ENCODE data around the gene RNU6-1.

DNA sequence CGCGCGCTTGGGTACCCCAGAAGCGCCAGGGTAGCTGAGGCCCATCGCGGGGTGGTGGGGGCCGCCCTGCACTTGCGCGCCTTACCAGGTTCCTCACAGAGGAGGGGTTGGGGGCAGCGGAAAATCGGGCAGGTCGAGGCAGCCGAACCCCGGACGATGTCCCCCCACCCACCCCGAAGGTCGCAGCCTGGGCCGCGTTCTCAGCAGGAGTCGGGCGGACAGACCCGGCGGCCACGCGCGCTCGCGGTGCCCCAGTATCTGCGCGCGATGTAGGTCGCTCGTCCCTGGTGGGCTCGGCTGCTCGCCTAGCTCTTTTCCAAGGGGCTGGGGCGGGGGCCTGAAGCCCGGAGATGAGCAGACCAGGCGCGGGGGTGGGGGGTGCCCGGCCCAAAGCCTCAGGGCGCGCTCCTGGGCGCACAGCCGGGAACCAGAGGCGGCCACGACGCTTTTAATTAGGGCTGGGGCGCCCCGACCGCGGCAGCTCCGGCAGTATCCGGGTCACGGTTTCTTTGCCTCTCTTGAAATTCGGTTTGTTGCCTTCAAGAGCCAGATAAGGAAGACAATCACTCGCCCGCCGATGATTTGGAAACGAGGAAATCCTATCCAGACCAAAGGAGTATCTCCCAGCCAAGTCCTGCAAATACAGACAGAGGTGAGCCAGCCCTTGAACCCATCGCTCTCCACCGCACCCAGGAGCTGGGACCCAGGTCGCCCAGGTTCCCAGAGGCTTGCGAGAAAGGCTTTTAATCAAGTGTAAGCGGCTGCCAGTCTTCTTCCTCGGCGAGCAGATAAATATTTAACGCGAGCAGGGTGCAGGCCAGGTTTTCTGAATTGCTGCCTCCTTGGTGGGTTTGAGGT, 10.0 kb downstream of the RNU6-1 start:
- TF ChIP-seq EP300 (IDR thresholded peaks at IDR 0.05) (no peak), ZSCAN20 (CRISPR knock-in tag; IDR thresholded peaks at IDR 0.05) (no peak), CBX2 (IDR thresholded peaks at IDR 0.05; ENCODE audit: borderline replicate concordance, low read depth) (no peak), CHD4 (IDR thresholded peaks at IDR 0.05; ENCODE audit: borderline replicate concordance) (no peak), ESRRA (IDR thresholded peaks at IDR 0.05; ENCODE audit: borderline replicate concordance, low read length) (no peak), POLR2A (IDR thresholded peaks at IDR 0.05; ENCODE audit: low read length) (no peak), JUNB (IDR thresholded peaks at IDR 0.05) (no peak), POLR2AphosphoS2 (conservative IDR thresholded peaks at IDR 0.05; ENCODE audit: low read length) (no peak), NR3C1 (IDR thresholded peaks at IDR 0.05) (no peak)
- TF ChIP-seq, protein P1, sequence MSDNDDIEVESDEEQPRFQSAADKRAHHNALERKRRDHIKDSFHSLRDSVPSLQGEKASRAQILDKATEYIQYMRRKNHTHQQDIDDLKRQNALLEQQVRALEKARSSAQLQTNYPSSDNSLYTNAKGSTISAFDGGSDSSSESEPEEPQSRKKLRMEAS (IDR thresholded peaks at IDR 0.05) = no peak
- TF ChIP-seq, protein P2, sequence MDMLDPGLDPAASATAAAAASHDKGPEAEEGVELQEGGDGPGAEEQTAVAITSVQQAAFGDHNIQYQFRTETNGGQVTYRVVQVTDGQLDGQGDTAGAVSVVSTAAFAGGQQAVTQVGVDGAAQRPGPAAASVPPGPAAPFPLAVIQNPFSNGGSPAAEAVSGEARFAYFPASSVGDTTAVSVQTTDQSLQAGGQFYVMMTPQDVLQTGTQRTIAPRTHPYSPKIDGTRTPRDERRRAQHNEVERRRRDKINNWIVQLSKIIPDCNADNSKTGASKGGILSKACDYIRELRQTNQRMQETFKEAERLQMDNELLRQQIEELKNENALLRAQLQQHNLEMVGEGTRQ (IDR thresholded peaks at IDR 0.05) = no peak
- TF ChIP-seq, protein P3, sequence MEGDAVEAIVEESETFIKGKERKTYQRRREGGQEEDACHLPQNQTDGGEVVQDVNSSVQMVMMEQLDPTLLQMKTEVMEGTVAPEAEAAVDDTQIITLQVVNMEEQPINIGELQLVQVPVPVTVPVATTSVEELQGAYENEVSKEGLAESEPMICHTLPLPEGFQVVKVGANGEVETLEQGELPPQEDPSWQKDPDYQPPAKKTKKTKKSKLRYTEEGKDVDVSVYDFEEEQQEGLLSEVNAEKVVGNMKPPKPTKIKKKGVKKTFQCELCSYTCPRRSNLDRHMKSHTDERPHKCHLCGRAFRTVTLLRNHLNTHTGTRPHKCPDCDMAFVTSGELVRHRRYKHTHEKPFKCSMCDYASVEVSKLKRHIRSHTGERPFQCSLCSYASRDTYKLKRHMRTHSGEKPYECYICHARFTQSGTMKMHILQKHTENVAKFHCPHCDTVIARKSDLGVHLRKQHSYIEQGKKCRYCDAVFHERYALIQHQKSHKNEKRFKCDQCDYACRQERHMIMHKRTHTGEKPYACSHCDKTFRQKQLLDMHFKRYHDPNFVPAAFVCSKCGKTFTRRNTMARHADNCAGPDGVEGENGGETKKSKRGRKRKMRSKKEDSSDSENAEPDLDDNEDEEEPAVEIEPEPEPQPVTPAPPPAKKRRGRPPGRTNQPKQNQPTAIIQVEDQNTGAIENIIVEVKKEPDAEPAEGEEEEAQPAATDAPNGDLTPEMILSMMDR (IDR thresholded peaks at IDR 0.05) = no peak
- TF ChIP-seq, protein P4, sequence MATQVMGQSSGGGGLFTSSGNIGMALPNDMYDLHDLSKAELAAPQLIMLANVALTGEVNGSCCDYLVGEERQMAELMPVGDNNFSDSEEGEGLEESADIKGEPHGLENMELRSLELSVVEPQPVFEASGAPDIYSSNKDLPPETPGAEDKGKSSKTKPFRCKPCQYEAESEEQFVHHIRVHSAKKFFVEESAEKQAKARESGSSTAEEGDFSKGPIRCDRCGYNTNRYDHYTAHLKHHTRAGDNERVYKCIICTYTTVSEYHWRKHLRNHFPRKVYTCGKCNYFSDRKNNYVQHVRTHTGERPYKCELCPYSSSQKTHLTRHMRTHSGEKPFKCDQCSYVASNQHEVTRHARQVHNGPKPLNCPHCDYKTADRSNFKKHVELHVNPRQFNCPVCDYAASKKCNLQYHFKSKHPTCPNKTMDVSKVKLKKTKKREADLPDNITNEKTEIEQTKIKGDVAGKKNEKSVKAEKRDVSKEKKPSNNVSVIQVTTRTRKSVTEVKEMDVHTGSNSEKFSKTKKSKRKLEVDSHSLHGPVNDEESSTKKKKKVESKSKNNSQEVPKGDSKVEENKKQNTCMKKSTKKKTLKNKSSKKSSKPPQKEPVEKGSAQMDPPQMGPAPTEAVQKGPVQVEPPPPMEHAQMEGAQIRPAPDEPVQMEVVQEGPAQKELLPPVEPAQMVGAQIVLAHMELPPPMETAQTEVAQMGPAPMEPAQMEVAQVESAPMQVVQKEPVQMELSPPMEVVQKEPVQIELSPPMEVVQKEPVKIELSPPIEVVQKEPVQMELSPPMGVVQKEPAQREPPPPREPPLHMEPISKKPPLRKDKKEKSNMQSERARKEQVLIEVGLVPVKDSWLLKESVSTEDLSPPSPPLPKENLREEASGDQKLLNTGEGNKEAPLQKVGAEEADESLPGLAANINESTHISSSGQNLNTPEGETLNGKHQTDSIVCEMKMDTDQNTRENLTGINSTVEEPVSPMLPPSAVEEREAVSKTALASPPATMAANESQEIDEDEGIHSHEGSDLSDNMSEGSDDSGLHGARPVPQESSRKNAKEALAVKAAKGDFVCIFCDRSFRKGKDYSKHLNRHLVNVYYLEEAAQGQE (IDR thresholded peaks at IDR 0.05) = no peak
- TF ChIP-seq, protein P5, sequence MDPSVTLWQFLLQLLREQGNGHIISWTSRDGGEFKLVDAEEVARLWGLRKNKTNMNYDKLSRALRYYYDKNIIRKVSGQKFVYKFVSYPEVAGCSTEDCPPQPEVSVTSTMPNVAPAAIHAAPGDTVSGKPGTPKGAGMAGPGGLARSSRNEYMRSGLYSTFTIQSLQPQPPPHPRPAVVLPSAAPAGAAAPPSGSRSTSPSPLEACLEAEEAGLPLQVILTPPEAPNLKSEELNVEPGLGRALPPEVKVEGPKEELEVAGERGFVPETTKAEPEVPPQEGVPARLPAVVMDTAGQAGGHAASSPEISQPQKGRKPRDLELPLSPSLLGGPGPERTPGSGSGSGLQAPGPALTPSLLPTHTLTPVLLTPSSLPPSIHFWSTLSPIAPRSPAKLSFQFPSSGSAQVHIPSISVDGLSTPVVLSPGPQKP (IDR thresholded peaks at IDR 0.05; ENCODE audit: low read depth, low read length) = no peak
